ENCODE data around the gene SLC7A14.

- TF ChIP-seq ELK1 (IDR thresholded peaks at IDR 0.05; ENCODE audit: borderline replicate concordance, low read depth, low read length): no peak
- TF ChIP-seq CTCF (conservative IDR thresholded peaks at IDR 0.05; ENCODE audit: low read depth, low read length): no peak
- TF ChIP-seq FOS (IDR thresholded peaks at IDR 0.05; ENCODE audit: low read depth, low read length): no peak
- no peak for TF ChIP-seq RAD21 (IDR thresholded peaks at IDR 0.05; ENCODE audit: low read length)
- TF ChIP-seq MAFK (IDR thresholded peaks at IDR 0.05; ENCODE audit: low read depth, low read length): no peak
- no peak for TF ChIP-seq MXI1 (IDR thresholded peaks at IDR 0.05; ENCODE audit: borderline replicate concordance, low read depth, low read length)
Observed at GRCh38 chr3:170602556-170602955, 16.7 kb upstream of the SLC7A14 start.

Data from IMR-90 (cell line).